Peyer's patch (tissue), 4 donors: Measurements from ENCODE around the gene BRMS1. TPM values are rescaled to one million over a fixed set of nuclear protein-coding genes. Genes with fewer than 3 reads are reported as not detected.

Source experiments
- DNase-seq, 3 donors: peaks; one replicate each; pipeline ENCODE4 v3.0.0-alpha.2; 2017 to 2019
- H3K27ac ChIP-seq, 4 donors: fragments of 200-600 bp; sonication (generic); one replicate each; pipeline ENCODE4 v1.5.1; 2016 to 2019
- H3K27me3 ChIP-seq, 2 donors: fragments of 200-600 bp; sonication (generic); one replicate each; pipeline ENCODE4 v1.5.1; 2019
- H3K36me3 ChIP-seq, 3 donors: fragments of 200-600 bp; sonication (generic); one replicate each; pipeline ENCODE4 v1.5.1; 2016 to 2019
- H3K4me1 ChIP-seq, 4 donors: fragments of 200-600 bp; sonication (generic); one replicate each; pipeline ENCODE4 v1.5.1; 2016 to 2019
- H3K4me3 ChIP-seq, 4 donors: fragments of 200-600 bp; sonication (generic); 1 replicate in 3 of 4; 2 replicates in 1 of 4; pipeline ENCODE4 v1.5.1; 2016 to 2019; ENCODE audit warnings: mild to moderate bottlenecking in 1 of 4
- H3K9me3 ChIP-seq, 4 donors: fragments of 200-600 bp; sonication (generic); one replicate each; pipeline ENCODE4 v1.5.1; 2016 to 2019; ENCODE audit warnings: mild to moderate bottlenecking in 1 of 4
- CTCF ChIP-seq, 6 experiments: fragments of 450-650 bp in 4 of 6; fragments of 200-600 bp in 2 of 6; sonication (generic) in 1 of 6; IDR thresholded peaks; one replicate each; pipeline ENCODE4 v1.5.1; 2017 to 2019; ENCODE audit warnings: antibody characterized with exemption in 6 of 6, mild to moderate bottlenecking in 3 of 6, moderate library complexity in 1 of 6
- POLR2A ChIP-seq, 2 donors: fragments of 450-650 bp; IDR thresholded peaks; one replicate each; pipeline ENCODE4 v1.5.1; 2017; ENCODE audit warnings: antibody characterized with exemption in 2 of 2, mild to moderate bottlenecking in 2 of 2, moderate library complexity in 2 of 2
- total RNA-seq, 4 donors: library from RNA; depleted of rRNA; stranded (reverse); fragments of >200 nt; gene quantifications; one replicate each; pipeline ENCODE4 v1.1.0, GENCODE V29; 2016

BRMS1 gene
- total RNA-seq, 4 donors from 2014 or later, result 36.9 to 63.5 (median 50.3) TPM

GRCh38 chr11:66367561-66368312 is 22.8 kb upstream of the BRMS1 start:
- H3K4me3 ChIP-seq, result no peak overlapping the region
- H3K27me3 ChIP-seq, result no peaks in the 10 kb centered on the region
- no peak for DNase-seq
- H3K36me3 ChIP-seq, result no peaks in the 10 kb centered on the region
- H3K9me3 ChIP-seq, result no peaks in the 10 kb centered on the region
- H3K4me1 ChIP-seq, result peaks cover 0 to 13% (median 0%) of the 10 kb centered on the region in 4 donors
- peak in 1 of 2 donors; percentile 11 for TF ChIP-seq POLR2A (IDR thresholded peaks at IDR 0.05)
- no peak for TF ChIP-seq CTCF (IDR thresholded peaks at IDR 0.05)
- H3K27ac ChIP-seq, result no peak overlapping the region

GRCh38 chr11:66366844-66367477 is 22.1 kb upstream of the BRMS1 start:
- TF ChIP-seq POLR2A (IDR thresholded peaks at IDR 0.05) (no peak), CTCF (IDR thresholded peaks at IDR 0.05) (no peak)
- no peak for DNase-seq
- Histone ChIP-seq H3K27me3 (no peaks in the 10 kb centered on the region), H3K27ac (no peak overlapping the region), H3K4me3 (no peak overlapping the region), H3K4me1 (peaks cover 0 to 8% (median 0%) of the 10 kb centered on the region in 4 donors), H3K36me3 (no peaks in the 10 kb centered on the region), H3K9me3 (no peaks in the 10 kb centered on the region)

GRCh38 chr11:66365711-66366619 is 21.1 kb upstream of the BRMS1 start:
- Histone ChIP-seq H3K4me3 (no peak overlapping the region), H3K27me3 (no peaks in the 10 kb centered on the region), H3K27ac (no peak overlapping the region), H3K4me1 (peaks cover 0 to 8% (median 0%) of the 10 kb centered on the region in 4 donors), H3K36me3 (no peaks in the 10 kb centered on the region), H3K9me3 (no peaks in the 10 kb centered on the region)
- no peak for TF ChIP-seq CTCF (IDR thresholded peaks at IDR 0.05)
- no peak for TF ChIP-seq POLR2A (IDR thresholded peaks at IDR 0.05)
- DNase-seq, result no peak

- Histone ChIP-seq H3K27ac (no peak overlapping the region), H3K27me3 (no peaks in the 10 kb centered on the region), H3K9me3 (no peaks in the 10 kb centered on the region), H3K4me3 (no peak overlapping the region), H3K4me1 (peaks cover 0 to 4% (median 0%) of the 10 kb centered on the region in 4 donors), H3K36me3 (no peaks in the 10 kb centered on the region)
- DNase-seq, result no peak
- no peak for TF ChIP-seq POLR2A (IDR thresholded peaks at IDR 0.05)
- TF ChIP-seq CTCF (IDR thresholded peaks at IDR 0.05), result no peak
Observed at GRCh38 chr11:66365166-66365565, 20.3 kb upstream of the BRMS1 start.

- no peaks in the 10 kb centered on the region for H3K4me1 ChIP-seq
- H3K27ac ChIP-seq, result no peak overlapping the region
Observed at GRCh38 chr11:66363805-66364535, 19.1 kb upstream of the BRMS1 start.

More at GRCh38 chr11:66363805-66364535, 19.1 kb upstream of the BRMS1 start:
- H3K4me3 ChIP-seq, result no peak overlapping the region
- DNase-seq, result peak in 2 of 3 donors; percentile 77 to 81
- no peak for TF ChIP-seq POLR2A (IDR thresholded peaks at IDR 0.05)
- TF ChIP-seq CTCF (IDR thresholded peaks at IDR 0.05), result peak in 5 of 6 experiments; percentile 13 to 75 (median 63)
- no peaks in the 10 kb centered on the region for H3K9me3 ChIP-seq
- no peaks in the 10 kb centered on the region for H3K36me3 ChIP-seq
- H3K27me3 ChIP-seq, result no peaks in the 10 kb centered on the region
